GM21390 (cell line): ENCODE data around the gene HOPX.
"Not testable (repeated sequence)": the region's sequence is repeated elsewhere in the genome, so short reads cannot be mapped to it uniquely, and the experiment has no call there.

Experiments used
- ATAC-seq: cut with Tn5 transposase; IDR thresholded peaks from one replicate; pipeline ENCODE4 v1.9.1; 2021; ENCODE audit not compliant: unreplicated experiment

The HOPX gene

DNA sequence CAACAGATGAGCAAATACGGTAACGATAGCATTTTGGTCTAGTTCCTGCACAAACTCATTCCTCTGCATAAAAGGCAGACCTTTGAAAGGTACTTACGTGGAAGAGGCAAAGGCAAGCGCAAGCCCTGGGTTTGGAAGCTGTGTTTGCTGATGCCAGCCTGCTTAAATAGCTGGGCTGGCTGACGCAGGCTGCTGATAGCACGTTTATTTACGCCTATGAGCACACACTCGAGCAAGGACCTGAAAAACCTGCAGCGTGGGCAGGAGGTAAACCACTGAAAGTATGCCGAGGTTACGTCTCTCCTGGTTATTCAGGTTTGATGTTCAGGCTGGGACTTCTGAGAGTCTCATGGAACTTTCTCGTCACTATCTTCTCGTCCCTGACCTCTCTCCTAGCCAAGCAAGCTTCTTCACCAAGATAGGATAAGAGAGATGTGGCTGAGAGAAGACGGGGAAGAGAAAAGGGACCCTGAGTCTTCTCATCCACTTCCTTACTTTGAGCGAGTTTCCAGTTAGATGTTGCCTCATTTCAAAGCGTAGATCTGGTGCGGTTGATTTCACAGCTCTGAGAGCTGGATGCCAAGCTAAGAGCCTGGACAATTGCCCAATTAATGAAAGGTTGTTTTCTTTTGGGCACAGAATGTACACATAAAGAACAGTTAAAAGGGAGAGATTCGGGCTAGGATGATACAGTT is at the start of gene HOPX:
TSS of gene HOPX (minus strand) at position 139 of the 695 bp plus-strand sequence. CDS start 23,480 bp downstream, outside the sequence.
- peak; percentile 81 for ATAC-seq

DNA sequence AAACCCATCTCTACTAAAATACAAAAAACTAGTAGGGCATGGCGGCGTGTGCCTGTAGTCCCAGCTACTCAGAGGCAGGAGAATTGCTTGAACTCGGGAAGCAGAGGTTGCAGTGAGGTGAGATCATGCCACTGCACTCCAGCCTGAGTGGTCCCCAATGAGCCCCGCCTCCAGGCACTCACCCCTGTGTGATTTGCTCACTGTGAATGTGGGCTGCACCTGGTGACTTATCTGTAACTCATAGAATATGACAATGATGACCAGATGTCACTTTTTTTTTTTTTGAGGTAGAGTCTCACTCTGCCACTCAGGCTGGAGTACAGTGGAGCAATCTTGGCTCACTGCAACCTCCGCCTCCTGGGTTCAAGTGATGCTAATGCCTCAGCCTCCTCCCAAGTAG is 49.0 kb upstream of the HOPX start:
- ATAC-seq = no peak

DNA sequence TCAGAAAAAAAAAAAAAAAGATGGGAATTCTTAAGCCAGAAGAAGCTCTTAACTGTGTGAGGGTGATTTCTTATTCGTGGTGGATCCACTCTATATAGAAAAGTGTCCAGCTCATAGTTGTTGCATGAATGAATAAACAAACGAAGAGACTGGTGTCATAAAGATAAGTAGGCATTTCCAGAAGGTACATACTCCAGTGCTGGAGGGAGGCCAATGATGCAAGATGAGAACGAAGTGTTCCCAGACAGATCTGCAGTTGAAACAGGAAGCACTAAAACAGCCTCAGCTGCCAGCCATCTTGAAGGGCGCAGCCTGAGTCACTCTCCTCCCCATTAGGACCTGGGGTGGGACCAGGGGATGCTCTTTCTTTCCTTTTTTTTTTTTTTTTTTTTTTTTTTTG is 47.4 kb upstream of the HOPX start:
- ATAC-seq = no peak

DNA sequence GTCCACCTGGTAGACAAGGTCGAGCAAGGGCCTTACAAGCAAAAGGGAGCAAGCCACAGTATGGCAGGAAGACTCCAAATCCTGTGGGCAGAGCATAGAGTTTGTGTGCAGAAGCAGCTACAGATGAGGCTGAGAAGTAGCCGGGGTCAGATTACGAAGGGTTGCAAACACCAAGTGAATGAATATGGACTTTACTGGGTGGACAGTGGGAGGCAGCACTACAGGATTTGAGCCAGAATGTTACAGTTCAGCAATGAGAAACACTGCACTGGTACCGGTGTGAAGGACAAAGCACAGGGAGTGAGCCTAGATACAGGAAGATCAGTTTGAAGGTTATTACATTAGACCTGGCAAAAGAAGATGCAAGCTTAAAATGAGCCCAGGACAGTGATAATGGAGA is 46.1 kb upstream of the HOPX start:
- ATAC-seq = no peak

DNA sequence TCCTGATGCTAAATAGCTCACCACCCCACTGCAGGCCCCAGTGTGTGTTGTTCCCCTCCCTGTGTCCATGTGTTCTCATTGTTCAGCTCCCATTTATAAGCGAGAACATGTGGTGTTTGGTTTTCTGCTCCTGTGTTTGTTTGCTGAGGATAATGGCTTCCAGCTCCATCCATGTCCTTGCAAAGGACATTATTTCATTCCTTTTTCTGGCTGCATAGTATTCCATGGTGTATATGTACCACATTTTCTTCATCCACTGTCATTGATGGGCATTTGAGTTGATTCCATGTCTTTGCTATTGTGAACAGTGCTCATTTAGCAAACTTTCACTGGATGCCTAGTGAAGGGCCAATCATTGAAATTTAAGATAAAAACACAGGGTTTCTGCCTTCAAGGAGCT is 45.5 kb upstream of the HOPX start:
- ATAC-seq = not testable (repeated sequence)

DNA sequence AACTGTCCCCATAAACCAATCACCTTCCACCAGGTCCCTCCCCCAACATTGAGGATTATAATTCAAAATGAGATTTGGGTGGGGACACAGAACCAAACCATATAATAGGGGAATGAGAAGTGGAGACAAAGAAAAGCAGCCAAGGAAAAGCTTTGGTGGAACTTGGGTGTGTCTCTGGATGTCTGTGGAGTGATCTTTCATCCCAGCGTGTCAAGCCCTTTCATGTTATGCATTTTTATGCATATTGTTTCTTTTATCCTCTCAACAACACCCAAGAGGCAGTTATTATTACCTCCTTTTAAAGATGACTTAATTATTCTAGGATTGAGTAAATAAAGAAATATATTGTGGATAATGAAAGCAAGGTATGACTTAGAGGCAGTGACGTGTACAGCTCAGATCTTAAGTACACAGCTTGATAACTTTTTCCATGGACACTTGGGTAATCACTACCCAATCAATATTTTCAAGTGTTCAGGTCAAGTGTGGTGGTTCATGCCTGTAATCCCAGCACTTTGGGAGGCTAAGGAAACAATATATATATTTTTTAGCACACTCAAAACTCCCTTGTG is 42.6 kb upstream of the HOPX start:
- ATAC-seq = no peak

DNA sequence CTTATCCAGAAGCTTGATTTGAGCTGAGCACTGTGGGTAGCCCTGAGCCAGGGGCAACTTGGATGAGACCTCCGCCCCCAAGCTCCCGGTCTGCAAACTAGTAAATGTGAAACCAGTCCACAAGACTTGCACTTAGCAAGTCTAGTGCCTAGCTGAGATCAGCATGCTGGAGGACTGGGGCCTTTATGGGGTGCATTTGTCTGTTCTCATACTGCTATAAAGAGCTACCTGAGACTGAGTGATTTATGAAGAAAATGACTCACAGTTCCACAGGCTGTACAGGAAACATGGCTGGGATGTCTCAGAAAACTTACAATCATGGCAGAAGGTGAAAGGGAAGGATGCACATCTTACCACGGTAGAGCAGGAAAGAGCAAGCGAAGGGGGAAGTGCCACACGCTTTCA is 42.1 kb upstream of the HOPX start:
- peak; percentile 56 for ATAC-seq

DNA sequence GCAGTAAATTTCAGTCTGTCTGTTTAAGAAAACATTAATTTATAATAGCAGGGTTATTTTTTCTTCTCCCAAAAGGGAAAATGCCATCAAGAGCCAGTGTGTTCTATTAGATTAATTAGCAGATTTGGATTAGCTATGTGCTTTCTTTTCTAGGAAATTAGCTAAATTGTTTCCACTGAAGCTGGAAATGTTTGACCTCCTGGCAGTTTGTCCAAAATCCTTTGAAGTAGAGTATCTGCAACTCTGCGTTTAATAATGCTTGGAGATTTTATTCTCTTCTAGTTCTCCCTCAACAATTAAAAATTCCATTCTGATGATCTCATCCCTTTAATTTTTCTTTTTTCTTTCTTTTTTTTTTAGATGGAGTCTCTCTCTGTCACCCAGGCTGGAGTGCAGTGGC is 27.1 kb upstream of the HOPX start:
- ATAC-seq = no peak

- no peak for ATAC-seq
Observed at GRCh38 chr4:56705966-56706365, 24.9 kb upstream of the HOPX start.

- no peak for ATAC-seq
Observed at GRCh38 chr4:56705334-56705733, 24.2 kb upstream of the HOPX start.

DNA sequence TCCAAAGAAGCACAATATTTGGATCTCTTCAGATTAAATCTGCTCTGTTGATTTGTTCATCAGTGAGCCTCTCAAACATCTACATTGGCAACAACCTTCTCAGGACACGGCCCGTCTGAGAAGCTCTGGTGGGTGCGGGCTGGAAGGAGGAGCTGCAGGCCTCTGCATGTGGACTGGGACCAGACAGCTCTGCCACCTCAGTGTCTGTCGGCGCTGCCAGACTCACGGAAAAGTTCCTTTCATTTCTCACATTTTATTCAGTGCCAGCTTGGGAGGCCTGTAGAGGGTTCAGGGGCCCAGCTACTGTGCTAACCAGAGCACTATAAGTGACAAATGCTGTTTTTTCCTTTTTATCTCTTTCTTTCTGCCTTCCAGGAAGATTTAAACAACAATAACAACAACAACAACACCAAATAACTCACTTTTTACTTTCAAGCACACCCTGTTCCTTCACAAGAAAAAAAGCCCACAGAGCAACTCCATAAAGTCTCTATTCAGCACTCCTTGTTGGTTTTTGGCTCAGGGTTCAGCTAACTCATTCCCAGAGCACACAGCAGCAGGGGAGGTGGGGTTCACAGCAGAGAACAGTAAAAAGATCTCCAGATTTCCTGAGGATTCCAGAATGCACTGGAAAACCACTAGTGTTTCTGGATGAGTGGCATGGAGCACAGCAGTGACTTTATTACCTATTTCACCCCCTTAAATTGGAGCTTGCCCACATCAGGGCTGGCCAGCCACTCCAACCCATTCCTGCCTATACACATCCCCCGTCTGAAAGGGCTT is 23.2 kb upstream of the HOPX start:
- ATAC-seq = no peak

DNA sequence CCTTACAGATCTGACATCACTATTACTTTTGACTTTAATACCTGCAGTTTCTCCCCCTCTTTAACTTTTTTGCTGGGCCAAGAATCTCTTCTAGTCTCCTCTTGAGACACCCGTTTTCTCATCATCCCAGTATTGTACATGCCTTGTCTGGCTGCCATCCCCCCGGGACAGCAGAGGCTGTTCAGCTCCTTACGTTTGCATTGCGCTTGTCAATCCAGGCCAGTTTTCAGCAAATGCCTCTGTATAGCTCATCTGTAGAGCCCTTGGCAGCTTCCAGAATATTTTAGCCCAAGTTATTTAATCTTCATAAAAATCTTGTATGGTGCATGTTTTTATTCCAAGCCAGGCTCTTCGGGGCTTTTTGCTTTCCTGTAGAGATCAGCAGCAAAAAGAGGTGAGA is 22.3 kb upstream of the HOPX start:
- no peak for ATAC-seq

GRCh38 chr4:56701644-56702043 is 20.5 kb upstream of the HOPX start:
- no peak for ATAC-seq

DNA sequence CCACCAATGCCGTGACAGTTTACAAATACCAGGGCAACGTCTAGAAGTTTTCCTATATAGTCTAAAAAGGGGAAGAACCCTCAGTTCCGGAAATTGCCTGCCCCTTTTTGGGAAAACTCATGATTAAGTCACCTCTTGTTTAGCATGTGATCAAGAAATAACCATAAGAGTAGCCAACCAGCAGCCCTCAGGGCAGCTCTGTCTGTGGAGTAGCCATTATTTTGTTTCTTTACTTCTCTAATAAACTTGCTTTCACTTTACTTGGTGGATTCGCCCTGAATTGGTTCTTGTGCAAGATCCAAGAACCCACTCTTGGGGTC is 20.0 kb upstream of the HOPX start:
- ATAC-seq = no peak

- ATAC-seq = no peak
Observed at GRCh38 chr4:56699537-56700105, 18.5 kb upstream of the HOPX start.

DNA sequence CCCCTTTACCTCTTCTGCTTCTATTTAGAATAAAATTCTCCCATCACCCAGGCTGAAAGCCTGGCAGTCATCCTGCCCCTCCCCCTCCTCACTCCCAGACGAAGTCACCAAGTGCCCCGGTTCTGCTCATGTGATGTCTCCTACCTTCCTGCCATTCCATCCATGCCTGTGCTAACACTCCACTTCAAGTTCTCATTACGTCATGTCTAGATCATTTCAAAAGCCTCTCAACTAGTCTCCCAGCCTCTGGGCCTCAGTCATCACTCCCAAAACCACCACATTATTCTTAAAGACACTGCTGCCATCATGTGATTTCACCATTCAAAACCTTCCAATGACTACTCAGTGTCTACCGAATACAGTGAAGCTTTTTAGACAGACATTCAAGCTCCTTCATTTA is 17.2 kb upstream of the HOPX start:
- ATAC-seq = no peak

- no peak for ATAC-seq
Observed at GRCh38 chr4:56696056-56696455, 15.0 kb upstream of the HOPX start.

- not testable (repeated sequence) for ATAC-seq
Observed at GRCh38 chr4:56693476-56693875, 12.4 kb upstream of the HOPX start.

DNA sequence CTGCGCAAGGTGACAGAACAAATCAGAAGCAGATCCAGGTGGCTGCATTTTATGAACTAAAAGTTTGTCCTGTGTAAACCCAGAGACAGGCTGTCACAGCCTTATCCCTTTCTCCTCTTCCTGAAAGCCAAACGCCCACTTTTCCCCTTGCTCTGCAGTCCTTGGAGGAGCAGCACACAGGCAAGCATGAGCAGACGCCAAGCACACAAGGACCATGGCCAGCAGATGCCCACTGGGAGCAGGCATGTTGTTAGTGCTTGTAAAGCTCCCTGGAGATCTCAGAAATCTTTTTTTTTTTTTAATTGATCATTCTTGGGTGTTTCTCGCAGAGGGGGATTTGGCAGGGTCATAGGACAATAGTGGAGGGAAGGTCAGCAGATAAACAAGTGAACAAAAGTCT is 11.5 kb upstream of the HOPX start:
- no peak for ATAC-seq

DNA sequence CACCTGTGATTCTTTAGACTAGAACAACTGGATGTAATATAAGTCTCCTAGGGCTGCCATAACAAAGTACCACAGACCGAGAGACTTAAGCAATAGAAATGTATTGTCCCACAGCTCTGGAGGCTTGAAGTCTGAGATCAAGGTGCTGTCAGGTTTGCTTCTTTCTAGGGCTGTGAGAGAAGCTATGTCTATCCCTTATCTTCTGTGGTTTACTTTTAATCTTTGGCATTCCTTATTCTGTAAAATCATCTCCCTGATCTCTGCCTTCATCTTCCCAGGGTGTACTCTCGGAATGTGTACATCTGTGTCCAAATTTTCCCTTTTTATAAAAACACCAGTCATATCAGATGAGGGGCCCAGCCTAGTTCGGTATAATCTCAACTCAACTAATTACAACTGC is 10.3 kb upstream of the HOPX start:
- no peak for ATAC-seq

GRCh38 chr4:56690393-56690792 is 9.3 kb upstream of the HOPX start:
- ATAC-seq = no peak
